Measurements from ENCODE around the gene KPNA4. TPM values are rescaled to one million over a fixed set of nuclear protein-coding genes. Genes with fewer than 3 reads are reported as not detected.

The KPNA4 gene
- total and polyA plus RNA-seq, 2 donors (not counting 3 experiments of a cell fraction or from before 2014, with no cell fraction given): 12.2 to 70.1 TPM

GRCh38 chr3:160613661-160614060, 48.3 kb upstream of the KPNA4 start:
- intact Hi-C loops (cut with micrococcal nuclease): no loop called here

More at GRCh38 chr3:160613661-160614060, 48.3 kb upstream of the KPNA4 start:
- Histone ChIP-seq H3K4me2 (ENCODE audit: insufficient read depth, low read length) (no peak overlapping the region), H3K4me3 (replicated peaks in 1 of 3; ENCODE audit: insufficient read depth in 1 of 3, low read depth in 1 of 3, low read length in 3 of 3) (no peak overlapping the region), H3K9ac (replicated peaks; ENCODE audit: extremely low read depth, insufficient read depth, low read length) (no peak overlapping the region), H3K27me3 (ENCODE audit: control insufficient read depth in 2 of 2, insufficient read depth in 2 of 2, low read length in 2 of 2) (peaks cover 2 to 10% of the 10 kb centered on the region in 2 experiments), H3K9me1 (replicated peaks; ENCODE audit: control insufficient read depth, extremely low read depth, insufficient read depth, low read length) (no peaks in the 10 kb centered on the region), H3K9me3 (replicated peaks; ENCODE audit: control insufficient read depth, insufficient read depth, low read length) (no peaks in the 10 kb centered on the region), H2AFZ (ENCODE audit: low read depth, low read length) (no peak overlapping the region), H3K4me1 (ENCODE audit: control insufficient read depth, extremely low read depth, insufficient read depth, low read length) (no peaks in the 10 kb centered on the region), H3K27ac (ENCODE audit: insufficient read depth, low read depth, low read length) (no peak overlapping the region), H4K20me1 (replicated peaks; ENCODE audit: control insufficient read depth, extremely low read depth, insufficient read depth, low read length) (no peaks in the 10 kb centered on the region), H3K36me3 (ENCODE audit: control insufficient read depth in 2 of 2, extremely low read depth in 1 of 2, insufficient read depth in 2 of 2, low read length in 2 of 2) (no peaks in the 10 kb centered on the region), H3K79me2 (ENCODE audit: control insufficient read depth, insufficient read depth, low read length) (no peaks in the 10 kb centered on the region)
- BruUV-seq (replicated peaks): no TSS peak
- POLR2A ChIA-PET: no interaction called here
- dilution Hi-C loops (cut with MboI; ENCODE audit: extremely low pct_ligation_motif_present, low sequenced_read_pairs): no loop called here
- FAIRE-seq (no peak), DNase-seq (ENCODE audit: low read depth, low spot score) (no peak)
- TF ChIP-seq POLR2A (IDR thresholded peaks at IDR 0.05; ENCODE audit: low read depth, low read length) (no peak), EZH2 (IDR thresholded peaks at IDR 0.05; ENCODE audit: borderline replicate concordance, low read depth, low read length, severe bottlenecking) (no peak), JUN (IDR thresholded peaks at IDR 0.05; ENCODE audit: borderline replicate concordance, insufficient read depth, insufficient read length, low read depth) (no peak), CTCF (IDR thresholded peaks at IDR 0.05; ENCODE audit: extremely low read depth in 1 of 2, insufficient read depth in 1 of 2, low read depth in 1 of 2, low read length in 2 of 2) (no peak), MYC (IDR thresholded peaks at IDR 0.05; ENCODE audit: low read depth, low read length) (no peak), MAX (IDR thresholded peaks at IDR 0.05; ENCODE audit: insufficient read depth, insufficient read length) (no peak), GATA2 (IDR thresholded peaks at IDR 0.05; ENCODE audit: insufficient read depth, insufficient read length, low read depth, low read length) (no peak), FOS (IDR thresholded peaks at IDR 0.05; ENCODE audit: borderline replicate concordance, insufficient read depth, low read length) (no peak), POLR2AphosphoS5 (IDR thresholded peaks at IDR 0.05; ENCODE audit: insufficient read depth, low read depth, low read length) (no peak)
- CTCF ChIA-PET: interaction anchor here (1.6 kb wide), 1 partner anchor 9 kb away, joined by 4 read pairs; no protein-coding TSS in a partner anchor
